Measurements from ENCODE around the gene BMF.

Gene BMF

DNA sequence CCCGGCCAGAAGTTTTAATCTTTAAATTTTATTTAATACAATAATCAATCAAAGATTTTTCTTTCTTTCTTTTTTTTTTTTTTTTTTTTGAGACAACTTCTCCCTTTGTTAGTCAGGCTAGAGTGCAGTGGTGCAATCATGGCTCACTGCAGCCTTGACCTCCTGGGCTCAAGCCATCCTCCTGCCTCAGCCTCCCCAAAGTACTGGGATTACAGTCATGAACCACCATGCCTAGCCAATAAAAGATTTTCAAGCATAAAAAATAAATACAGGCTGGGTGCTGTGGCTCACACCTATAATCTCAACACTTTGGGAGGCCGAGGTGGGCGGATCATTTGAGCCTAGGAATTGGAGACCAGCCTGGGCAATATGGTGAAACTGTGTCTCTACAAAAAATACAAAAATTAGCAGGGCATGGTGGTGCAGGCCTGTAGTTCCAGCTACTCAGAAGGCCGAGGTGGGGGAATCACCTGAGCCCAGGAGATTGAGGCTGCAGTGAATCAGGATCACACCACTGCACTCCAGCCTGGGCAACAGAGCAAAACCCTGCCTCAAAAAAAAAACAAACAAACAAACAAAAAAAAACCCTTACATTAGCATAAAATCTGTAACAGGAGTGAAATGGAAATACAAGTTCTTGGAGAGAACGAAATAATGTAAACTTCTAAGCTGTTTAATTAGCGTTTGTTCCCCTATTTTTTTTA is 40.6 kb downstream of the BMF start:
- no peak for DNase-seq (ENCODE audit: low read depth)
- no peak for TF ChIP-seq CTCF (conservative IDR thresholded peaks at IDR 0.05; ENCODE audit: low read depth, low read length)
- H3K4me3 ChIP-seq (ENCODE audit: low read length), result no peak overlapping the region

DNA sequence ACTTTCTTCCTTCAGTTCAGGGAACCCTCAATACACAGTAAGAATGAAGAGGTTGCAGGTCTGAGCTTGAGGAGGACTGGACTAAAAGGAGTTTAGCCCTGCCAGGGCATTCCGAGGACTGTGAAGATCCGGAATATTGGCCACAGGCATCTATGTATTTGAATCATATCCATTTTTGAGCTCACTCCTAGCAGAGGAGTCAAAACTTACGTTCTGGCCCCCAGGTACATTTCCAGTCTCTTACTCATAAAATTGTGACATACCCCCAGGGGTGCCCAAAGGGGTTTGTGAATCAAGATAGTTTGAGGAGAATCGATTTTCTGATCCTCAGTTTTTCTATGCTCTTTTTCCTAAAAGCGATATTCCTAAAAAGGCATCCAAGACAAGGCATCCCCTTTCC is 42.1 kb downstream of the BMF start:
- TF ChIP-seq CTCF (conservative IDR thresholded peaks at IDR 0.05; ENCODE audit: low read depth, low read length), result no peak
- no peak overlapping the region for H3K4me3 ChIP-seq (ENCODE audit: low read length)
- no peak for DNase-seq (ENCODE audit: low read depth)

- H3K4me3 ChIP-seq (ENCODE audit: low read length), result no peak overlapping the region
Observed at GRCh38 chr15:40065166-40065565, 43.5 kb downstream of the BMF start.

GRCh38 chr15:40064231-40064894 is 44.3 kb downstream of the BMF start:
- H3K4me3 ChIP-seq (ENCODE audit: low read length), result no peak overlapping the region
- no peak for TF ChIP-seq CTCF (conservative IDR thresholded peaks at IDR 0.05; ENCODE audit: low read depth, low read length)
- DNase-seq (ENCODE audit: low read depth), result no peak

More at GRCh38 chr15:40065166-40065565, 43.5 kb downstream of the BMF start:
- no peak for TF ChIP-seq CTCF (conservative IDR thresholded peaks at IDR 0.05; ENCODE audit: low read depth, low read length)
- no peak for DNase-seq (ENCODE audit: low read depth)

DNA sequence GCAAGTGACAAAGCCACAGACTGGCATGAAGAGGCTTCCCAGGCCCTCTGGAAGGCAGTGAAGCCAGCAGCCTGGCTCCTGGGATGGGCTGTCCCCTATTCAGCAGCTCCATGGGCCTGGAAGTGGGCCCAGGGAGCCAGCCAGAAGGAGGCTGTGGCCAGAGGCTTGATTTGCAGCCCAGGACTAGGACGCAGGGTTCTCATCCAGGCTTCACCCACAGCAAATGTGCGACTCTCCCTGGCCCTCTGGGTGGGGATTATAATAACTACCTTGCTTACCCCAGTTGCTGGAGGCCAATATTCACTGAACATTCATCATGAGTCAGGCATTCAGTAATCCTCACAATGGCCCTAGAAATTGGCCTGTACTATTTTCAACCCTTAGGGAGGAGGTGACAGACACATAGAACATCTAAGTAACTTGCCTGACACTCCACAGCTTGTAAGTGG is 45.1 kb downstream of the BMF start:
- no peak overlapping the region for H3K4me3 ChIP-seq (ENCODE audit: low read length)
- no peak for TF ChIP-seq CTCF (conservative IDR thresholded peaks at IDR 0.05; ENCODE audit: low read depth, low read length)
- no peak for DNase-seq (ENCODE audit: low read depth)

DNA sequence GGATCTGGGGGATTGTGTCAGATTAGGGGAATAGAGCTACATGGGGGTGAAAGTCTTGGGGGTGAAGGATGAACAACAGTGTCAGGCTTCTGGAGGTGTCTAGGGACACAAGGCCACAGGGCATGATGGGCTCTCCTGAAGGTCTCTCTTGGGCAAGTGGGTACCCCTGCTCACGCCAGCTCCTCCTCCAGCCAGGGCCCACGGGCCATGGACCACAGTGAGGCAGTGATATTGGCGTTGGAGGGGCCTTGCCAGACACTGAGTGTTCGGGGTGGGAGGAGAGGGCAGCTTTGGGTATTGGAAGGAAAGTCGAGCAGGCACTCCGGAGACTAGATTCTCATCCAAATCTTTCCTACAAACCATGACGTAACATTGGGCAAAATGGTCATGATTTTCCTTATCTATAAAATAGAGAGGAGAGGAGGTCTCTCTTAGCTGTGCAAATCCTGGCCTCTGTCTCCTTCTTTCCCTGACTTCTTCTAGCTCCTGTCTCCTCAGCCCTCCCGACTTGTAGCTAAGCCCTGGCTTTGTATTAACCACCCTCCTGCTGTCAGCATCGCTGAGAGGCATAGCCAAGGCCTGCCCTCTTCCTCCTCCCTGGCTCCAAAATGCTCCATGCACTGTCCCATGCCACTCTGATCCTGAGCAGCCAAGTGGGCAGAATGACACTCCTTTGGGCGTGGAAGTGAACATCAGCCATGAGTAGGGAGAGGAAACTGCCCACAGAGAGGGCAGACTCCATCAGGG is 45.7 kb downstream of the BMF start:
- H3K4me3 ChIP-seq (ENCODE audit: low read length), result no peak overlapping the region
- no peak for DNase-seq (ENCODE audit: low read depth)
- no peak for TF ChIP-seq CTCF (conservative IDR thresholded peaks at IDR 0.05; ENCODE audit: low read depth, low read length)
